Measurements from ENCODE around the gene FAHD1.

DNA sequence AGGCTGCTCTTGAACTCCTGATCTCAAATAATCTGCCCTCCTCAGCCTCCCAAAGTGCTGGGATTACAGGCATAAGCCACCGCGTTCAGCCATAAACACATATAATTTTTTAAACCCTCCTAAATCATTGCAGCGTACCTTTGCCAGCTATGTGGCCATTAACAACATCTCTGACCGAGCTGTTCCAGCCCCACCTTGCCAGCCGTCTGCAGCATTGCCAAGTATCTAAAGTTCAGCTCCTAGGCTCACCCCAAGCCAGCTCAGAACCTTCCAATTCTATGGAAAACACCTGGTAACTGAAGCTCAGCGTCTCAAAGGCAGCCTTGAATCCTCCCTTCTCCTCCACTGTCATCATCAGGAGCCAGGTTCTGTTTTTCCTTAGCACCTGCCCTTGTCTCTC, 50.1 kb downstream of the FAHD1 start:
- TF ChIP-seq, protein P1, sequence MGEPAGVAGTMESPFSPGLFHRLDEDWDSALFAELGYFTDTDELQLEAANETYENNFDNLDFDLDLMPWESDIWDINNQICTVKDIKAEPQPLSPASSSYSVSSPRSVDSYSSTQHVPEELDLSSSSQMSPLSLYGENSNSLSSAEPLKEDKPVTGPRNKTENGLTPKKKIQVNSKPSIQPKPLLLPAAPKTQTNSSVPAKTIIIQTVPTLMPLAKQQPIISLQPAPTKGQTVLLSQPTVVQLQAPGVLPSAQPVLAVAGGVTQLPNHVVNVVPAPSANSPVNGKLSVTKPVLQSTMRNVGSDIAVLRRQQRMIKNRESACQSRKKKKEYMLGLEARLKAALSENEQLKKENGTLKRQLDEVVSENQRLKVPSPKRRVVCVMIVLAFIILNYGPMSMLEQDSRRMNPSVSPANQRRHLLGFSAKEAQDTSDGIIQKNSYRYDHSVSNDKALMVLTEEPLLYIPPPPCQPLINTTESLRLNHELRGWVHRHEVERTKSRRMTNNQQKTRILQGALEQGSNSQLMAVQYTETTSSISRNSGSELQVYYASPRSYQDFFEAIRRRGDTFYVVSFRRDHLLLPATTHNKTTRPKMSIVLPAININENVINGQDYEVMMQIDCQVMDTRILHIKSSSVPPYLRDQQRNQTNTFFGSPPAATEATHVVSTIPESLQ (CRISPR knock-in tag; IDR thresholded peaks at IDR 0.05) = no peak
- TF ChIP-seq EP300 (IDR thresholded peaks at IDR 0.05; ENCODE audit: low read length) (no peak), EZH2 (IDR thresholded peaks at IDR 0.05; ENCODE audit: borderline replicate concordance, low read depth, low read length) (no peak), POLR2A (conservative IDR thresholded peaks at IDR 0.05) (no peak), TEAD1 (CRISPR knock-in tag; IDR thresholded peaks at IDR 0.05) (no peak), BACH1 (tag; IDR thresholded peaks at IDR 0.05) (no peak)

Measured in K562 (cell line).